ENCODE results near the gene ADAMTS3.

ADAMTS3 gene

DNA sequence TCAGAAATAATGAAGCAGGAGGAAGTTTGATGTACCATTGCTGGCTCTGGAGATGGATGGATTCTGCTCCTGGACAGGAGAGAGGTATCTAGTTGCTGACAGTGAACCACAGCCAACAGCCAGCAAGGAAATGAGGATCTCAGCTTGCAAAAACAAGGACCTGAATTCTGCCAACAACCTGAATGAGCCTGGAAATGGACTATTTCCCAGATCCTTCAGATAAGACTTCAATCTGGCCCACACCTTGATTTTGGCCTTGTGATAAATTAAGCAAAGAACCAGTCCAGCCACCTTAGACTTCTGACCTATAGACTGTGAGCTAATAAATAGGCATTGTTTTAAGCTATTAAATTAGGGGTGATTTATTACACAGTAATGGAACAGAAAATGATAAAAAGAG, 220.3 kb downstream of the ADAMTS3 start:
- no peak for DNase-seq (ENCODE audit: low read depth in 2 of 2)

DNA sequence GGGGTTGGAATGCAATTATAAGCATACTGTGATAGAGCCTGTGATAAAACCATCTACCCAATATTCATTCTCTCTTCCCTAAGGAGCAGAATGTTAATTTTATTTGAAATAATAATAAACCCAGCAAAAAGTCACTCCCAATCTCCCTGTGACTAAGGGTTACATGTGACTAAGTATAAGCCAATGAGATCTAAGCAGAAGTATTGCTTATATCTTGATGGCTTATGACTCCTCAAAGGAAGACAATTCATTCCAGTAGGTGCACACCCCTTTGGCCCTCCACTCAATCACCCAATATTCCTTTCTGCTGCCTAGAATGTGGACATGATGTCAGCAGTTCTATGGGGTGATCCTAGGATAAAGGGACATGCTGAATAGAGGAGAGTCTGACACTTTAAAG, 224.6 kb downstream of the ADAMTS3 start:
- DNase-seq (ENCODE audit: low read depth in 2 of 2): no peak

DNA sequence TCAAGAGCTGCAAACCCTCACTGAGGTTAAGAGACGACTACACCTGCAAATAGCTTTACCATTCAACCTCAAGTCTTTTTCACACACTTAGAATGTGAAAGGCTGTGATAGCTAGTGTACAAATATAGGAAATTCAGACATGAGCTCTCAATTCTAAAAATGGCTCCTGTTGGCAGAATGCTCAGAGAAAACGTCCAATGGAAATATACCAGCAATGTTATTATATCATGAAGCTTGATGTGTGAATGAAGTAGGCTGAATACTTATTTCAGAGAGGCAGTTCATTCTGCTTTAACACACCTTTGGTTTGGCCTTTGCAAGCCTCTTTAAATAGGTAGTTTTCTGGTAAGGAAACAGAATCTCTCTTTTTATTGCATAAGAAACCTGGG, 227.6 kb downstream of the ADAMTS3 start:
- DNase-seq (ENCODE audit: low read depth in 2 of 2): no peak

DNA sequence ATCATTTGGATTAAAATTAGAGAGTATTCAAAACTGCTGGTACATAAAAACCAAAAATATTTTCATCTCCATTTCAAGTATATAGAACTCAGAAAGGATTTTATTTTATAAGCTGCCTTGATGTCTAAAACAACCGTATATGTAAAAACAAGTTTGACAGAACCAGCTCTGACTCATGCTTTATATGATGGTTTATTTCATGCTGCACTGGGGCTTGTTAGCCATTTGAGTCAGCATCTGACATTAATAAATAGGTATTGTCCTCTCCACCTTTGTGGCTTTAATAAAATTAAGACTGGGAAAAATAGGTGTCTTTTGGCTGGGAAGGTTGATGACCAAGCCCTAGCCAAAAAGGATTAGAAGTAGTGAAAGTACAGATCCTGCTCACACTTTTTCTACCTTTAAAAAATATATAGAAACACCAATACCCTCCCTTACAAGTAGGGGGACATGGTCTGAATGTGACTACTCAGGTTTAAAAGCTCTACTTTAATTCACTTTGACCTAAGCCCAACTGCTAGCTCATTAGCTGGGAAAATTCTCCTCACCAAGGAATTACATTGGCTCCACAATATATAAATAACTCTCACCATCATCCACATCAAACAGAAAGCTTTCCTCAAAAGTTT, 228.1 kb downstream of the ADAMTS3 start:
- DNase-seq (ENCODE audit: low read depth in 2 of 2): no peak

DNA sequence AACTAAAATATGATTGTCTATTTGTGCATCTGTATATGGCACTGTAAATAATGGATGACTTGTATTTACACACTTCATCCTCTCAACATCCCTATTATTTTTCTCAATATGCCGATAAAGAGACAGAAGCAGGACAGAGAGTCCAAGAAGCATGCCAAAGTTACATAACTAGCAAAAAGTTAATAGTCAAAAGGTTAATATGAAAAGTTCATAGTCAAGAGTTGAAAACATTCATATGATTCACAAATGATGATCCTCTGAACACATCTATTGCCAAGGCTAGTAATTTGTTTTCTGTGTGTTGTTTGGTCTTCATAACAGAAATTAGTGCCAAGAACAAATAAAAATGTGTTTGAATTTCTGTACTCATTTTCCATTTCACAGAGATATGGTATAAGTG, 231.0 kb downstream of the ADAMTS3 start:
- DNase-seq (ENCODE audit: low read depth in 2 of 2): no peak

DNA sequence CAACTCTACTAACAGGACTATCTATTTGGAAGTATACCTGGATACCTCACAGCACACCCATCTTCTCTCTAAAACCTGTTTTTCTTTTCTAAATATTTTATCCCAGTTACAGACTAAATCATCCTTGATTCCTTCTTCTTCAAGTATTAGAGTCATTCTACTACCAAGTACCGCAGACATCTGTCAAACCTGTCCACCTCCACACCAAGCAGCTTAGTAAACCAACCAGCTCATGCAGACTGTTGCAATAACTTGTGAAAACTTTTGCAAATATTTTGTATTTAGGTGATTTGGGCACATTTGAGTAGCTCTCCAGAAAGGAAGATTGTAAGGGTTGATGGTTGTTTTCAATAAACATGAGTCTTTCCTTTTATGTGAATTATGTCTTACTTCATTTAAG, 238.6 kb downstream of the ADAMTS3 start:
- no peak for DNase-seq (ENCODE audit: low read depth in 2 of 2)

DNA sequence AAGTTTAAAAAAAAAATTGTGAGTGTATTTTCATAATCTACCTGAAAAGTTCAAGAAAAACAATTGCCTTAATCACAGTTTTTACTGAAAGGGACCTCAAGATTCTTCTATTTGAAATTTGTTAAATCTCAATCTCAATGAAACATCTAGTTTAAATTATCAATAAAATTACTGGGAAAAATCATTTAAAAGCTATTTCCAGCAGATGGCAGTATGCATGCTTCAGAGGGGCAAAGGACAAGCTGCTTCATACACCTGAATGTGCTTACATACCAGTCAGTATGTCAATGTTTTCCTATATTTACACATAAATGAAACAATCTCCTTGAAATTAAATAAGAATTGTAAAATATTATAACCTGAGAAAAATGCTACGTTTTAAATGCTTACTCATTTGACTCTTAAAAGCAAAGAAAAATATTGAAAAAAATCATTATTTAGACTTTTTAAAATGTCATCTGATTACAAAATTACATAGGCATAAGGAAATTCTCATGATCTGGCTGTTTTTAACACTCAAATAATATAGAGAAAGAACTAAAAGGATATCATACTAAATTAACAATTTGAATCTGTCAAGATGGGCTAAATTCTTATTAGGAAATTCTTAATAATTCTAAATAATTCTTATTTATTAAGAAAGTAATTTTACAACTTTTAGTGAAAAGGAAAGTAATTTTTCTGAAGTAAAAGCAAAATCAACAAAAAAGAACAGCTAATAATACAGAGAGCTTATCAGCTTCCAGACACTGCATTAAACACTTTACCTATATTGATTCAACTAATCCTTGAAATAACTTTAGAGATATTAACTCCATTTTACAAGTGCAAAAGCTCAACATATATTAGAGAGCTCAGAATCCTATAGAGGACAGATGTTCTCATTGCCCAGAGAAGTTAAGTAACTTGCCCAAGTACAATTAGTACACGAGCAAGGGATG, 242.1 kb downstream of the ADAMTS3 start:
- no peak for DNase-seq (ENCODE audit: low read depth in 2 of 2)

DNA sequence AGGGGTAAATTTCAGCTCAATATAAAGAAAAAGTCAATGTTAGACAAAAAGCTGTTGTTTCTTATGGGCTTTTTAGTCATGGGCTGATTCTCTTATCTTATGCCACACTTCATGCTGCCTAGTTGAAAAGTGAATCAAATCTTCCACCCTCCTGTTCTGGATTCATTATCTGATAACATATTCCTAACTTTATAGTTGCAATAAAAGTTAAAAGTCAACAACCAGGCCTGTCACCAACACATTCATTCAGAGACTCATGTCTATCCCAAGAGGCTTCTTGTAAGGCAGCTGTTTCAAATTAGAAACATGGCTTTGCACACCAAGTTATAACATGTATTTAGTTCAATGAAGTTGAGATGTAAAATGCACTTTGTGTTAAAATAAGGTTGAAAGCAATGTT, 243.8 kb downstream of the ADAMTS3 start:
- DNase-seq (ENCODE audit: low read depth in 2 of 2): no peak

DNA sequence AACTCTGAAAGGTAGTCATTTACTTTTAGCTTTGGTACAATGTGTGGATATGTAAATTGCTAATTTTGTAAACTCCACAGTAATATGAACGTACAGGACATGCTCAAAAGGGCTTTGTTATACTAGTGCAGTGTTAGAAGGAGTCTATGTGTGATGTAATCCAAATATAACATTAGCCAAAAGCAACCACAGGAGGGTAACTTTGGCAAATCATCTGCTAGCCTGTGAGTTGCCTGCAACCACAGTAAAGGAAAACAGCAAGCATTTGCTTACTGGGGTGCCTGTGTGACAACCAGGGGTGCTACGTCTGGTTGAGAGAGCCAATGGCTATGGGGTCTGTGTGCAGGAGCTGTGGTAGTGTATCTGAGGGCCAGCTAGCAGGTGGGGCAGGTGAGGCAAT, 245.8 kb downstream of the ADAMTS3 start:
- no peak for DNase-seq (ENCODE audit: low read depth in 2 of 2)

DNA sequence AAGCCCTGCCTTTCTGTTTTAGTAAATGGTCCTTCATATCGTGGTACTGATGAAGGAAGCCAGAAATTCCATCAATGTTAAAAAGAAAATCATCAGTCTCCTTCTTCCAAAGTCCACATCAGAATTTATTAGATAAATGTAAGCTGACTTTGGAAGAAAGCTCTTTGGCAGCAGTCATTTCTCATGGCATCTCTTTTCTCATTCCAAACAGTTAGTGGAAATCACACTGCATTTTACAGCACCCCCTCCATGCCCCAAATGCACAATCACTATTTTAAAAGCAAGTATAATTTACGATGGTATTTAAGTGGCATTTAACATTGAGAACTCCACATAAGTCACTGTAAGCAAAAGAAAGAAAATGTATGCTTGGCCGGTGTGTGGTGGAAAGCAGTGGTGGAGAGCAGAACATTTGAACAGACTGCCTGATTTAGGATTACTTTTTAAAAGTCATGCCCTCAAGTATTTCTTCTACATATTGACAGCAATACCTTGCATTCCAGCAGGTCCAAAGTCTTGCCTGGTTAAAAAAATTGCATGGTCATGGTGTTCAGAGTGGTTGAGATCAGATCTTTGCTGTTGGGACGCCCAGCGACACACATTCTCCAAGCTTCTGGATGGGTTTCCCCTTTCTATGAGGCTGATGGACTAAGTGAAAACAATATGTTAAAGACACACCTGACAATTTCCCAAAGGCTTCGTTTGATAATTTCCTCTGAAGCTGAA, 248.6 kb downstream of the ADAMTS3 start:
- DNase-seq (ENCODE audit: low read depth in 2 of 2): no peak

DNA sequence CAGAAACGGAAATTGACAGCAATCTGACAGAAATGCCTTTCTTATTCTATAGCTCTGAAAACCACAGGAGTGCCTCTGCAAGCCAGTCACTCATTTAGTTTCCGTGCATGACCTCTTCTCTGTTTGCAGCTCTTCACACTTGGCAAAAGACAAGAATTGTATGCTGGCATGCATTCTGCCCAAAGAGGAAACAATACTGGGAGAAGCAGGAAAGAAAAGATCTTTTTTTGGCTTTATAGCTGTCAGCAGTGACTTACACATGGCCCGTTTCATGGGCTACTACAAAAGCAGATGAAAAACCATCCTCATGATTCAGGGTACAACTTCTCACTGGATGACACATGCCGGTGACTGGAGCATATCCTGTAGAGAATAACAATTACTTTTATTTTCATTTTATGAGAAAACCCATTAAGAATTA, 249.4 kb downstream of the ADAMTS3 start:
- DNase-seq (ENCODE audit: low read depth in 2 of 2): no peak

DNA sequence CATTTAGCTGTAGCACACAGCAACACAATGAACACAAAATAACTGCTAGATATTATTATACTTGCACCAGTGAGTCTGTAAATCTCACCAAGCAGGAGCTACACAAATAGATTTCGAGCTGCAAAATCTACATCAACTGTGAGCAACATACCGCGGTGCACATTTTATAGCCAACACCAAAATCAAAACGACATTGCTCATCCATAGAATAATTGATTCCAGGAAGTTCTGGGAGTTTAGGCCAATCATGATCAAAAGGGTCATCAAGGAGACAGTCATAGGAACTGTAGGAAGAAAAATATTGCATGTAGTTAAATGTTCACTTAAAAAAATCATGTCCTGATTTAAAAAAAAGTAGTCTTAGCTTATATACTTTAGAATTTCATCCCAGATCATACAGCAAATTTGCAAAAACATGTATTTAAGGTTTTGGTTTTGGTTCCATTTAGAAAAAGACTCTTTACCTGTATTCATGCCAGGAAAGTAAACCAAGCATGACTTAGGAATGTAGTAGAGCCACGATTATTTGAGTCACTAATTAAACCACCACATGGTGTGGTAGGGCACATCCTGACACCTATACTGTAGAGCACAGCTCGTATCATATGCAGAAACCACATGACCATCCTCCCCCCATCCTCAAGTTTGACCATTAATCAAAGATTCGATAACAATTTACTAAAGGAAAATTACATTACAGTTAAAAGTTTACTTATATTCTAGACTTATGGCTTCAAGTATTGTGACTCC, 250.4 kb downstream of the ADAMTS3 start:
- no peak for DNase-seq (ENCODE audit: low read depth in 2 of 2)

DNA sequence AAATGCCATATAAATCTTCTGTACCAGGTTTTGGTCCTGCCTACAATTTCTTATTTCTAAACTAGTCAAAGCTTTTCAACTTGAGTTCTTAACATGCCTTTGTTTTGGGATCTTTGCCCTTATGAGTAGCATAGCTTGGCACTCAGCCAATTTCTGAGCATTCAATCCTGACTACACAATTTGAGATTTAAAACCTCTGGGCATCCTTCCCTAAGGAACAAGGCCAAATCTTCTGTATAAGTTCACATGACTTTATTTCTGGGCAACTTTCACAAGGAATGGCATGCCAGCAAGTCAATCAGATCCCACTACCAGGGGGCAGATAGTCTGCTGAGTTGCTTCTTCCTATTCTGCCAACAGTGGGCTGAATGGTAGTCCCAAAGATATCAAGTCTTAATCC, 254.2 kb downstream of the ADAMTS3 start:
- DNase-seq (ENCODE audit: low read depth in 2 of 2): no peak

DNA sequence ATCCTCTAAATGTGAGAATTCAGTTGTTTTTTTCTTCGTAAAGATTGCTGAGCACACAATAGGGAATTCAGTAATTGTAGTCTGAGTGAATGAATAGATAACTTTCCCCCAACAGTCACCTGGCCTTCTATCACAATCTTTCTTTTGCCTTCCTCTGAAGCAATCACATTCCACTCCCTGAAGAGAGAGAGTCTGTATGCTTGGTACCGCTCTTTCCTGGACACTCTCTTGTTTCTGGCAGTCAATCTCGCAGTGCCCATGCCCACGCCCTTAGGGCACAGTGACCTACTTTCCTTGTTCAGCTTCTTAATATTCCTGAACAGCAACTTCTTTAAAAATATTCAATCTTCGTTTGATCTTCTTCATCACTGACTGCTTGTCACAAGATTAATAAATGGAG, 255.9 kb downstream of the ADAMTS3 start:
- DNase-seq (ENCODE audit: low read depth in 2 of 2): no peak

DNA sequence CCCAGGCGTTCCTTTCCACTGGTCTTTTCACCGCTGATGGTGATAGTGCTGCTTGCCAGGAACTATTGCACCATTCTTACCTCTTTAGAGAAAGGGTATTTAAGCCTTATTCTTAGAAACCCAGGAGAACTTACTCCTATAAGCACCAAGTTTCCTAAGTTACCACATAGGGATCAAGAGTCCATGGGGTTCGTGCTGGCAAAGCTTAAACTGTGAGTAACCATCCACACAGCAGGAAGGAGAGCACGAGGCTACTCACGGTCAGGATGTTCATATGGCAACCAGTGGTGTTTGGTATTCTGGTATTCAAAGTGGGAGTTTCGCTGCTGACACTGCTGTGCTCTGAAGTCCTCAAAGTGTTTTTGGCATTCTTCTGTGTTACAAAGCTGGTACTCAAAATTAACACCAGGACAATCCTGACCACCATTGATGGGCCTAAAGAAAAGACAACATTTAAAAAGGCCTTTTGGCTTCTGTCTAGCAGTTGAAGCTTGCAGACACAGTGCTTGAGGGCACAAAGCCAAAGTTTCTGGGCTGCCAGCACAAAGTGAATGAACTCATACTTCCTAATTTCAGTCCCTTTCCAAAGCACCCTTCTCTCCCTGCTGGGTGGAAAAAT, 256.9 kb downstream of the ADAMTS3 start:
- DNase-seq (ENCODE audit: low read depth in 2 of 2): no peak

DNA sequence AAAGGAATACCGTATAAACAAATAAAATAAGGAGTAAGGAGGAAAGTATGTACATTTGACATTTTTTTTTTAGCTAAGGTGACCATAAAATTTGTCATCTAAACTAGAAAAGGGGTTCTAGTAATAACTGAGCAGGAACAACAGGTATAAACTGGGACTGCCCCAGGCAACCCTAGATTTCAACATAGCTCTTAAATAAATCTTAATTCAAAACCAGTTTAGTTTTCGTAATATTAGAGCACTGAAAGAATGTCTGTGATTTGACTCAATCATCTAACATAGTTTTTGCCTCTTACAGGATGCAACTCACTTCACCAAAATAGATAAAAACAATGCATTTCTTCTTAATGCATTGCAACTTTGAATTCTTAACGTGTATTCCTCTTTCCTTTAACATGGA, 257.7 kb downstream of the ADAMTS3 start:
- no peak for DNase-seq (ENCODE audit: low read depth in 2 of 2)

DNA sequence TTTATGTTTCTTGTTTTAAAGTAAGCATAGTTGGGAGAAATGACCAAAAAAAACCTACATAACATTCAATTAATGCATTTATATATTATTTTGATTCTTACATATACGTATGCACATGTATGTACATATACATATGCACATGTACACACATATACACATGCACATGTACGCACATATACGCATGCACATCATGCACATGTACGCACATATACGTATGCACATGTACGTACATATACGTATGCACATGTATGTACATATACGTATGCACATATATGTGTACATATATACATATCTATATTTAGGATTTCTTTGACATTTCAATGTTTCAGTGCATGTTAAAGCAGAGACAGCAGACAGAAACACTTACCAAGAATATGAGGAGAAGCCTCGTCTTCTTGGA, 263.4 kb downstream of the ADAMTS3 start:
- no peak for DNase-seq (ENCODE audit: low read depth in 2 of 2)

DNA sequence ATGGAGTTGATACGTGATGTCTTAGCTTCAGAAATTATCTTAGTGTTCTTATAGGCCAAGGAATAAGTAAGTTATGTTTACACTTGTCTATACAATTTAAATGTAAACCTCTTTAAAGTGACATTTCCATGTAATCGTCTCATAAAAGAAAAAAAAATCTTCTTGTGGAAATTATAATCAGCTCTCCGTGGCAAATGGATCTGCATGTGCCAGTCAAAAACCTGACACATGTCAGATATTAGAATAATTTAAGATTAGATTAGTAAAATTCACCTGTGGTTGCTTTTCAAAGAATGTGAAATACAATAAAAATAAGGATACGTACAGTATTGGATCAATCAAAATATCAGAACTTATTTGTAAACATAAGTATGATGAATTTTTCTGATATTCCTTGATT, 263.9 kb downstream of the ADAMTS3 start:
- DNase-seq (ENCODE audit: low read depth in 2 of 2): no peak

DNA sequence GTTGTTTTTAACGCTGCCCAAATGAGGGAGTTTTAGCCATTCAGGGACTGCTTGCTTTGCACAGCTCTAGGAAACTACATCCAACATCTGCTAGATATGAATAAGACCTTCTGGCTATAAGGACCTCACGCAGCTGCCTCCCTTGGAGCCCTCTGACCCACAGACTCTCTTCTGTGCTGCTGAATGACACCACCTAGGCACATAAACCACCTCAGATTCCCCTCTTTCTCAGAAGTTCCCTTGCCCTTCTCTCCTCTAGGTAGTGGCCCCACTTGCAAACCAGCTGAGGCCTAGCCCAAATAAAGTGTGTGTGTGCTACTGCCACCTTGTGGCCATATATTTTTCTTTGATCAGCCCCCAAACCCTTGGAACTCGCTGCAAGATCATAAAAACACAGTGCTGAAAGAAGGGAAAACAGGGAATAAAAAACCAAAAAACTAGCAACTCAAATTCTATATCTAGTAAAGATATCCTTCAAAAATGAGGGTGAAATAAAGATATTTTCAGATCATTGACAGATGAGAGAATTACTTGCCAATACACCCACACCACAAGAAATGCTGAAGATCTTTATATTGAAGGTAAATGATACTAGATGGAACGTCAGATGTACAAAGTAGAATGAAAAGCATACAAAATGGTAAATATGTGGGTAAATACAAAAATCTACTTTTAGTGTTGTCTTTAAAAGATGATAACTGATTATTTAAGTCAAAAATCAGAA, 265.9 kb downstream of the ADAMTS3 start:
- DNase-seq (ENCODE audit: low read depth in 2 of 2): peak in 1 of 2 donors; percentile 18

DNA sequence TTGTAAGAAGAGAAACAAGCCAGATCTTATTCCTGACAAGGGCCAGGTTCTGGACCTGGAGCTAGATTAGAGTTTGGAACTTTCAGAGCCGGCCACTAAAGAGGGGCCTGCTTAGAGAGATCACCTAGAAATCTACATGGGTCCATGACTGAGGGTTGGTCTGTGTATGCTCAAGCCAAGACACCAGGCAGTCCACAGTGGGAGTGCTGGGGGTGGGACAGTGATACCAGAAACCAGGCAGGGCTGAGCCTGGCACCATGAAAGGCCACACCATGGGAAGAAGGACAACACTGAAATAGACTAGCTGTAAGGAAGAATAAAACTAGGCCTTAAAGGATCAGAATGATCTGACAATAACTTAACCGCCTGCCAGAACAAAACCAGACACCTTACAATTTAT, 267.3 kb downstream of the ADAMTS3 start:
- DNase-seq (ENCODE audit: low read depth in 2 of 2): no peak

DNA sequence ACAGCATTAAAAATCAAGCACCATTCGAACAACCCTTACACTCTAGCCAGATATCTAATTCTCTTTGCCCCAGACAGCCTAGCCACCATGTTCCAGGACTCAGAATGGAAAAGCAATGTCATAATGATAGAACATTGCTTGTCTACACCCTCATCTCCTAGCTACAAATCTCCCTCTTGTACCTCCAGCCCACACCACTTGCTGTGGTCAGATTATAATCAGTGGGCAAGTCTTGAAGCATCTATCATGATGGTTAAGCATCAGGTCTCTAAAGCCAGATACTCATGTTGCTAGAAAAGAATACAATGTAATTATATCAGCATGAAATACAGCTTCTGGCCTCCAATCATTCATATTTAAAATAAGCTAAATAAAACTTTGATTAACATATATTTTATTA, 268.9 kb downstream of the ADAMTS3 start:
- no peak for DNase-seq (ENCODE audit: low read depth in 2 of 2)
